GM18498 (cell line): ENCODE results near the gene DENND1B.
"Not testable (repeated sequence)": the region's sequence is repeated elsewhere in the genome, so short reads cannot be mapped to it uniquely, and the experiment has no call there.

Source experiments
- ATAC-seq: cut with Tn5 transposase; IDR thresholded peaks from one replicate; pipeline ENCODE4 v1.9.1; 2021; ENCODE audit warnings: mild to moderate bottlenecking, moderate library complexity; ENCODE audit not compliant: unreplicated experiment

DENND1B gene

GRCh38 chr1:197750366-197750765, 24.9 kb downstream of the DENND1B start:
- ATAC-seq: no peak

- ATAC-seq: no peak
These were observed 29.4 kb downstream of the DENND1B start for GRCh38 chr1:197745911-197746310.

- ATAC-seq: no peak
These were observed 30.3 kb downstream of the DENND1B start for GRCh38 chr1:197744979-197745378.

GRCh38 chr1:197743578-197743977, 31.7 kb downstream of the DENND1B start:
- ATAC-seq: no peak

GRCh38 chr1:197740992-197741391, 34.3 kb downstream of the DENND1B start:
- ATAC-seq: no peak

- no peak for ATAC-seq
These were observed 36.4 kb downstream of the DENND1B start for GRCh38 chr1:197738927-197739326.

- no peak for ATAC-seq
These were observed 37.4 kb downstream of the DENND1B start for GRCh38 chr1:197737916-197738315.

GRCh38 chr1:197736685-197737084, 38.6 kb downstream of the DENND1B start:
- no peak for ATAC-seq

- no peak for ATAC-seq
These were observed 39.8 kb downstream of the DENND1B start for GRCh38 chr1:197735461-197735860.

GRCh38 chr1:197733324-197733723, 42.0 kb downstream of the DENND1B start:
- no peak for ATAC-seq

GRCh38 chr1:197732187-197732586, 43.1 kb downstream of the DENND1B start:
- no peak for ATAC-seq

- no peak for ATAC-seq
These were observed 43.8 kb downstream of the DENND1B start for GRCh38 chr1:197731449-197731848.

GRCh38 chr1:197725976-197726375, 49.3 kb downstream of the DENND1B start:
- no peak for ATAC-seq

- ATAC-seq: no peak
These were observed 50.2 kb downstream of the DENND1B start for GRCh38 chr1:197725044-197725443.

GRCh38 chr1:197715806-197716205, 59.5 kb downstream of the DENND1B start:
- ATAC-seq: no peak

- no peak for ATAC-seq
These were observed 68.7 kb downstream of the DENND1B start for GRCh38 chr1:197706601-197707000.

- ATAC-seq: no peak
These were observed 69.3 kb downstream of the DENND1B start for GRCh38 chr1:197705941-197706340.

GRCh38 chr1:197700688-197701087, 74.6 kb downstream of the DENND1B start:
- not testable (repeated sequence) for ATAC-seq

GRCh38 chr1:197696372-197696771, 78.9 kb downstream of the DENND1B start:
- no peak for ATAC-seq

GRCh38 chr1:197695961-197696360, 79.3 kb downstream of the DENND1B start:
- no peak for ATAC-seq

- ATAC-seq: no peak
These were observed 82.3 kb downstream of the DENND1B start for GRCh38 chr1:197692965-197693364.

- no peak for ATAC-seq
These were observed 83.5 kb downstream of the DENND1B start for GRCh38 chr1:197691816-197692215.

GRCh38 chr1:197690074-197690473, 85.2 kb downstream of the DENND1B start:
- ATAC-seq: no peak

GRCh38 chr1:197688233-197688632, 87.0 kb downstream of the DENND1B start:
- no peak for ATAC-seq
